ENCODE measurements around the gene MAGT1.

DNA sequence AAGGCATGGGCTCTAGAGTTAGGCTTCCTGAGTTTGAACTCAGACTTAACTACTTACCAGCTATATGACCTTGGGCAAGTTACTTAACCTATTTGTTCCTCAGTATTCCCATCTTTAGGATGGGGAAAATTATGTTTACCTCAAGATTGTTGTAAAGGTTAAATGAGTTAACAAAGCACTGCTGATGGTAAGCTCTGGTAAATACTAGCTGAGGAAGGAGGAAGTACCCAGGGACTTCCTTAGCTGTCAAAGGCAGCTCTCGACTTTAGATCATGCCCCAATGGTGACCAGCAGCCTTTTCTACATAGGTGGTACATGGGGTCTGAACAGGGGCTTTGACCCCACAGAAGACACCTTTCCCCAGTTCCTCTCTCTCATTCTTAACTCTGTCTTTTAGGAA is 35.3 kb upstream of the MAGT1 start:
- TF ChIP-seq, protein P1, sequence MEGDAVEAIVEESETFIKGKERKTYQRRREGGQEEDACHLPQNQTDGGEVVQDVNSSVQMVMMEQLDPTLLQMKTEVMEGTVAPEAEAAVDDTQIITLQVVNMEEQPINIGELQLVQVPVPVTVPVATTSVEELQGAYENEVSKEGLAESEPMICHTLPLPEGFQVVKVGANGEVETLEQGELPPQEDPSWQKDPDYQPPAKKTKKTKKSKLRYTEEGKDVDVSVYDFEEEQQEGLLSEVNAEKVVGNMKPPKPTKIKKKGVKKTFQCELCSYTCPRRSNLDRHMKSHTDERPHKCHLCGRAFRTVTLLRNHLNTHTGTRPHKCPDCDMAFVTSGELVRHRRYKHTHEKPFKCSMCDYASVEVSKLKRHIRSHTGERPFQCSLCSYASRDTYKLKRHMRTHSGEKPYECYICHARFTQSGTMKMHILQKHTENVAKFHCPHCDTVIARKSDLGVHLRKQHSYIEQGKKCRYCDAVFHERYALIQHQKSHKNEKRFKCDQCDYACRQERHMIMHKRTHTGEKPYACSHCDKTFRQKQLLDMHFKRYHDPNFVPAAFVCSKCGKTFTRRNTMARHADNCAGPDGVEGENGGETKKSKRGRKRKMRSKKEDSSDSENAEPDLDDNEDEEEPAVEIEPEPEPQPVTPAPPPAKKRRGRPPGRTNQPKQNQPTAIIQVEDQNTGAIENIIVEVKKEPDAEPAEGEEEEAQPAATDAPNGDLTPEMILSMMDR (IDR thresholded peaks at IDR 0.05) = no peak
- no peak for TF ChIP-seq POLR2A (IDR thresholded peaks at IDR 0.05)
